ENCODE data around the gene AP5S1.

The AP5S1 gene

DNA sequence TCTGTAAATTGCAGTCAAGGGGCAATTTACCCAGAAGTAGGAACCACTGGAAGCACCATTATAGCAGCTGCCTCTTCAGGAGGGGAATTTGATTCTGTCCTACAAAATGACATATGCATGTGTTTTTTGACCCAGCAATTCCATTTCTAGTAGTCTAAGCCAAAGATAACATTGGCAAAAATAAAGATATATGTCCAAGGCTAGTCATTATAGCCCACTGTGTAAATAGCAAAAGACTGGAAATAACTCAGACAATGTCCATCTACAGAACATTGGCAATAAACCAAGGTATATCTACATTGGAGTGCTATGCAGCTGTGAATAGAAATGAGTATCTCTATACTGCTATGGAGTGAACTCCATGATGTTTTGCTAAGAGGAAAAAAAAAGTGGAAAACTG is 56.3 kb downstream of the AP5S1 start:
- DNase-seq (ENCODE audit: low read depth) = no peak
- H3K4me3 ChIP-seq (ENCODE audit: low read length) = no peak overlapping the region
- TF ChIP-seq CTCF (conservative IDR thresholded peaks at IDR 0.05; ENCODE audit: low read length) = no peak

Data from AG10803 (cell line).